ENCODE data around the gene EXOSC3.

DNA sequence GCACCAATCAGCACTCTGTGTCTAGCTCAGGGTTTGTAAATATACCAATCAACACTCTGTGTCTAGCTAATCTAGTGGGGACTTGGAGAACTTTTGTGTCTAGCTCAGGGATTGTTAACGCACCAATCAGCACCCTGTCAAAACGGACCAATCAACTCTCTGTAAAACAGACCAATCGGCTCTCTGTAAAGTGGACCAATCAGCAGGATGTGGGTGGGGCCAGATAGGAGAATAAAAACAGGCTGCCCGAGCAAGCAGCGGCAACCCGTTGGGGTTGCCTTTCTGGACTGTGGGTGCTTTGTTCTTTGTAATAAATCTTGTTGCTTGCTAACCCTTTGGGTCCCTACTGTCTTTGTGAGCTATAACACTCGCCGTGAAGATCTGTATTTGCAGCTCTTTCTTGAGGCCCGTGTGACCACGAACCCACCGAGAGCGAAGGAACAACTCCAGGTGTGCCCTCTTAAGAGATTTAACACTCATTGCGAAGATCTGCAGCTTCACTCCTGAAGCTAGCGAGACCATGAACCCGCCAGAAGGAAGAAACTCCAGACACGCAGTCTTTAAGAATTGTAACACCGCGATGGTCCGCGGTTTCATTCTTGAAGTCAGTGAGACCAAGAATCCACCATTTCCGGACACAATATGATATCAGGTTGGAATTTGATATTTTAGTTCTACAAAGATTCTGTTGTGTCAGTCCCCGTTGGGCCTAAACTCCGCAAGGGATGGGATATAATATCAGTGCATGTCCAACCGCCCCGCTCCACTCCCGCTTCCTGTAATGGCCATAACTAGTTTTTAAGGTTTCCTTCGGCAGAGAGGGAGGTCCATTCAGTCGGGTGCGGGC is 32.0 kb downstream of the EXOSC3 start:
- TF ChIP-seq POLR2AphosphoS5 (IDR thresholded peaks at IDR 0.05; ENCODE audit: low read depth, low read length) = no peak
- TF ChIP-seq TAF1 (IDR thresholded peaks at IDR 0.05; ENCODE audit: borderline replicate concordance, insufficient read depth, low read length) = no peak

Data from PFSK-1 (cell line).